NCI-H82 treated with DMSO at 0.1 percent for 48 hours (cell line): Measurements from ENCODE around the gene USP21.

Source experiments
- DNase-seq: peaks from one replicate; lab custom pipeline; 2025; ENCODE audit not compliant: unreplicated experiment; lab: John Stamatoyannopoulos, UW

Gene USP21

DNA sequence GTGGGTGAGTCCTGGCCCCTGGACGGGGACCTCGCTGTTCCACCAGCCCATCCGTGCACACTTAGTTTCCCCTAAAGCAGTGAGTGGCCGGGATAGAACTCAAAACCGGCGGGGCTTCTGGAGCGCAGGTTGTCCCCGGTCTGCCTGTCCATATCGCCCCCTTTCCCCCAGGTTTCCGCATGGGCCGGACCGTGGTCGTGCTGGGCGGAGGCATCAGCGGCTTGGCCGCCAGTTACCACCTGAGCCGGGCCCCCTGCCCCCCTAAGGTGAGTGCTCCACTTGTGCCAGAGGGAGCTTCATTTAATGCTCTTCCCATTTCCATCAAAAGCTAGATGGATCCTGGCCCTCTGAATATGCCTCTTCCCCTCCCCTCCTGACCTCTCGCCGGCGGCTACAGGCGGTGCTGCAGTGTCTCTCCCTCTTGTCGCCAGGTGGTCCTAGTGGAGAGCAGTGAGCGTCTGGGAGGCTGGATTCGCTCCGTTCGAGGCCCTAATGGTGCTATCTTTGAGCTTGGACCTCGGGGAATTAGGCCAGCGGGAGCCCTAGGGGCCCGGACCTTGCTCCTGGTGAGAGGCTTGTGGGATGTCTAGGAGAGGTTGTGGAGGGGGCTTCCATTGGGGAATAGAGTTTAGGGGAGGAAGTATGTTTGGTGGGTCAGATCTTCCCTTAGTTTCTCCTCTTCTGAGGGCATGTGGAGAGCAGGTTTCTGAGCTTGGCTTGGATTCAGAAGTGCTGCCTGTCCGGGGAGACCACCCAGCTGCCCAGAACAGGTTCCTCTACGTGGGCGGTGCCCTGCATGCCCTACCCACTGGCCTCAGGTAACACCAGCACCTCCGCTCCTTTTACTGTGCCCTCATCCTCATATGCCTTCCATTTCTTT lies 7.6 kb downstream of the USP21 start:
- no peak for DNase-seq

DNA sequence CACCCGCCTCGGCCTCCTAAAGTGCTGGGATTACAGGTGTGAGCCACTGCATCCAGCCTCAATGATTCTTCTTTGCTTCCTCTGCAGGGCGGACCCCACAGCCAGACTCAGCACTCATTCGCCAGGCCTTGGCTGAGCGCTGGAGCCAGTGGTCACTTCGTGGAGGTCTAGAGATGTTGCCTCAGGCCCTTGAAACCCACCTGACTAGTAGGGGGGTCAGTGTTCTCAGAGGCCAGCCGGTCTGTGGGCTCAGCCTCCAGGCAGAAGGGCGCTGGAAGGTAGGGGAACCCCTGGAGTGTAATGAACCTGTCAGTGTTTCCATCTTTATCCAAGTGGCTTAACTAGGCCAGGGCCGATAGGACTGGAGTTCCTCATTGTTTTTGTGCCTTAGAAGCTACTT lies 9.6 kb downstream of the USP21 start:
- DNase-seq, result no peak

DNA sequence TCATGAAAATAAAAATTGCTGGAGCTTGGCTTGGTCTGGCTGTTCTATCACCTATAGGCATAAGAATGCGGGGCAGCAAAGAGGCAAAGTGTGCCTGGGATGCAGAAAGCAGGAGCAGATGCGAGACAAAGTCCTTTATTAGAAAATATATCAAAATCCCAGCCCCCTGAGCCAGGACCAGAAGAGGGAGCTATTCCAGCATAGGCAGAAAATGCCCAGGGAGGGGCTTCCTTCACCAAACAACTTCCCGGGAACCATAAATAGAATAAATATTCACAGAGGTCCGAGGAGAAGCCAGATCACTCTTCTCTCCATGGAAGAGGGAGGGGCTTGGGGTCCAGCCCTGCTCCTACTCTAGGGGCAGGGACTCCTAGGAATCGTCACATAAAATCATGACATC lies 11.9 kb downstream of the USP21 start:
- DNase-seq, result no peak

DNA sequence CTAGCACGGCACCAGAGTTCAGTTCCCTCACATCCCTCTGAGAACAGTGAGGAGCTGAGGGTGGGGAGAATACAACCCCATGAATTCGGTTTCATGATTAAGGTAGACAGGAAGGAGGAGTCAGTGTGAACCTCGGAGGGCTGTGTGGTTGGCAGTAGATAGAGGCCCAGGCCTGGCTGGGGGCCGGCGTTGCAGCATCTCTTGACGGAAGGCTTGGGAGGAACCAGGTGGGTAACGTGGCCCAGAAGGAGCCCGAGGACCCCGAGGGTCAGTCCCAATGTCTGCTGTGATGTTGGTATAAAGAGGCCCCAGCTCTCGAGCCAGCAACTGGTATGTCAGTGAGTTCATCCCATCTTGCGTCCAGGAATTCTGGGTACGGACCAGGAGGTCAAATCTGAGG lies 12.4 kb downstream of the USP21 start:
- DNase-seq, result no peak

DNA sequence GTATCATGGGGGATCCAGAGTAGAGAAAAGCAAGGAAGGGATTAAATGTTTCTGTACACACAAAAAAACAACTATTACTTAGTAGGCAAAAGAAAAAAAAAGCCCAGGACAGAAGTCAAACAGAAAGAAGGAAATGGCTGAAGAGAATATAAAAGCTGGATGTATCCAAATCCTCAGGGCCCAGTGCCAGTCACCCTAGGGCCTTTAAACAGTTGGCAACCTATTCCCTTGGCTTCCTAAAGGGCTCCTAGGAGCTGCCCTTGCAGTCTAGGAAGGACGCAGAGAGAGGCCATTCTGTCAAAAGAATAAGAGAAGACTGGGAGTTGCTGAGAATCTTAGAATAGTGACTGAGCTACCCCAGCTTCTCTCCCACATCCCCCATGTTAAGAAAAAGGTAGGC lies 13.0 kb downstream of the USP21 start:
- DNase-seq, result no peak

DNA sequence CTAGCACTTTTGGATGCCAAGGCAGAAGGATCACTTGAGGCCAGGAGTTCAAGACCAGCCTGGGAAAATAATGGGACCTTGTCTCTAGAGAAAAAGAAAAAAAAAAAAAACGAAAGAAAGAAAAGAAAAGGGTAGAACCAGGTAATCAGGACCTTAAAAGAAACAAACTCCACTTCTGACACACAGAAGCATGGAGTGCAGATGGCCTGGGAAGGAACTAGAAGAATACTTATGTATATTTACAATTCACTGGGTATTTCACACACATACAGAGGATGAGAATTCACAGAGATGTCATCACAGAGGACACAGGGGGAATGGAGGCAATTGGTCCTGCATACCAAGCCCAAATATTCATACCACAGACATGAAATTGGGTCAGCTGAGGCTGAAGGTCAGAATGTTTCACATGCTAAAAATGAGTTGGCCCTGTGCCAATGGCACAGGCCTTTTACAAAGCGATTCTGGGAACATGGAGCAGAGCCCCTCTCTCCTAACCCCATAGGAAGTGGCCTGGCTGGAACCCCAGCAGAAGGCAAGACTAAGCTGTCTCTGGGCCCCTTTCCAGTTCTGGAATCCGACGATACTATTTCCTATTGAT lies 13.6 kb downstream of the USP21 start:
- no peak for DNase-seq

DNA sequence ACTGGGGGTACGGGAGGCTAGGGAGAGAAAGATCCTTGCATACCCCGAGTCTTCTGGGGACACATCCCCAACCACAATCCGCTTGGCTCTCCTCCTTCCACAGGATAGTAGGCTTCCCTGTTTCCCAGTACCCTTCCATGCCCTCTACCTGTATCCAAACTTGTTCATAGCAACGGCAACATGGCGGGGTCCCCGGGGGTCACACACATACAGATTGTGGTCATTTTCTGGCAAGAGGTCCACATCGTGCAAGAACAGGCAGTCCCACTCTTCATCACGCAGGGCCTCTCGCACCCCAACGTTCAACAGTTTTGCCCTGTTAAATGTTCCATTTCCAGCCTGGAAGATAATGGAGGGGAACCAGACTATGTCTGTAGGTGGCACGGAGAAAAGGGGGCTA lies 14.4 kb downstream of the USP21 start:
- no peak for DNase-seq

DNA sequence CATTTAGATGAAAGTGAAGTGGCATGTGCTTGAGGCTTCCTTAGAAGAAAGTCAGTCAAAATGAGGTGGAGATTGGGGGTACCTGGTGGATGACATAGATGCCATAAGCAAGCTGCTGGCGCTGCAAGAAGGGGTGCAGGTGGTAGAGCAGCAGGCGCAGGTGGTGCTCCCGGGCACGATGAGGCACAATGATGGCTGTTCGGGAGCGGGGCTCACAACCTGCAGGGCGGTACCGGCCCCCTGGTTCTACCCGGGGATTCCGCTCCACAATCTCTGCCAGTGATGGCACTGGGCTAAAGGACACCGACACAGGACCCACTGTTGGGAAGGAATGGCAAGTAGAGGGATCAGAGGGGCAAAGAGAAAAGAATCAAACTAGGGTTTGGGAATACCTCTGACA lies 15.6 kb downstream of the USP21 start:
- DNase-seq, result no peak

DNA sequence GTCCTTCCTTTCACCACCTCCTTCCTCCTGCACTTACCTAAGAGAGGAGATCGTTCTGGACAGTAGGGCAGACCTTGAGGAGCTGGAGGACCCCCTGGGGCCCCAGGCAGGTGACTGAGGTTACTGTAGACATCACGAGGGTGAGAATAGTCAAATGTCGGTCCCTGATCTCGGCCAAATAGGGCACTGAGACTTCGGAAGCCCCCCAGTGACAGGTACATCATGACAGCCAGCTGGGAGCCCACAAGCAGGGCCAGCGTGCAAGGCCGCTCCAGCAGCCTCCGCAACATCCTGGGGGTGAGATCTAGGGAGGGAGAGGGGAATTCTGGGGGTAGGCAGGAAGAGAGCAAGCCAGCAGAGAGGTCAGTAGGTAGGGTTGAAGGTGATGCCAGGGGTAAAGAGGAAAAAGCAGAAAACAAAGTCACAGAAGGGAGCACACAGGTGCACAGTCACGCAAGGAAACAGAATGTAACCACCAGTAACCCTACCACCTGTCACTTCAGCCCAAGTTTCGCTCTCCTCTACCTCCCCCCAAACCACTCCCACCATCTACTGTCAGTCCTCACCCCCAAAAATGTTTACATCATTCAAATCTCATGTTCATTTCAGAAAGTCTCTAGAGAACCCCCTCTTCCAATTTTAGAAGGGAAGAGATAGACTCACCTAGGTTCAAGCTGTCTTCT lies 16.6 kb downstream of the USP21 start:
- no peak for DNase-seq

DNA sequence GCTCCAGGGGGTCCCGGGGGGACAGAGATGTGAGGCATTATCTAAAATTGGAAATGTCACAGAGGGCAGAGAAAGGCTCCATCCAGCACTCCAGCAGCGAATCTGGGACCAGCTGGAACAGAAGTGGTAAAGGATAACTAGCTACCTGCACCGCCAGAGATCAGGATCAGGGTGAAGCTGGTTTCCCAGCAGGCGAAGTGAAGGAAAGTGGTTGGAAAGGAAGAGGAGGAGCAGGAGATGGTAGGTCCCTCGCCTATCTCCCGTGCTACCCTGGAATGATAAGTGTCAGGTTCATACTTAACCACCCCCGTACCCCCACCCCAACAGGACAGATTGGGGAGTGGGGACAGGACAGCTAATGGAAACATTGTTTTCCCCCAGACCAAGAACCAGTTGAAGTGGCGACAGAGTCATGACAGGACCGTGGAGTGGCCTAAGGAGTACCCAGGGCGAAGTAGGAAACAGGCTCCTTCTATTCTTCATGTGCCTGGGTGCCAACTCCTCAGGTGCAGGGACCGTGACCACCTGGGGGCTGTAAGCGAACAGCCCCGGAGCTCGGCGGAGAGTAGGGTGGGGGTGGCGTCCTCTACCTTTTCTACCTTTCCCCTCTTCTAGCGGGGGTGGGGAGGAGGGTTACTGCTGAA lies 17.3 kb downstream of the USP21 start:
- no peak for DNase-seq

DNA sequence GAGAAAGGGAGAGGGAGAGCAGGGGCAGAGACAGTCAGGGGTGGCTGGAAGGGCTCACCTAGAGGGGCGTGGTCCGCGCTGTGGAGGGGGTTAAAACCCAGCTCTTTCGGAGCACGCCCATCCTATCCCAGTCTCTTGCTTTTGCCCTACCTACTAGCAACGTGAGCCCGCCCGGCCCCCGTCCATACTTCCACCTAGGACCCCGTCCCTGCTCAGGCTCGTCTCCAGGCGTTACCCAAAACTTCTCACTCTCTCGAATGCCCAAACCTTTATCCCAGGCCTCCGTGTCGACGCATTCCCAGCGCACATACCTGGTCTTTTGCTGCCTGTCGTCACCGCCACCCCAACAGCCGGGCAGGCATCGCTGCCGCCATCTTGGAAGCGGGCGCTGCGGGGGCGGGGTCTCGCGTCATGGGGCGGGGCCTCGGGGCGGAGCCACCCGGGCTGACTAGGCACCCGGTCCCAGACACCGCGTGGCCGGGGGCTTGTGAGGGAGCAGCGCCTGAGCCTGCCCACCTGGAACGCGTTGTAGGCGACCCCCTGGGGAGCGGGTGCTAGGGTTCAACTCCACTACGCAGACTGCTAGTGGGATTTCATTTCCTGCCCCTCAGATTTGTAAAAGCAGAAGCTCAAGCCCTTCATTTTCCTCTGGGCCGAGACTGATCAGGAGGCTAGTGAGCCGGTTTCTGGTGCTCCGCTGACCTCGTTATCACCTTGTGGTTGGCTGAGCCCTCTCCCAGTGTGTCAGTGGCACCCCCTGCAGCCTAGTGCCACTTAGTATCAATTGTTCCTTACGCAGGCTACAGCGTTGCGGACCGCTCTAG lies 18.0 kb downstream of the USP21 start, which contains the start of gene B4GALT3:
B4GALT3 (minus strand) TSS at position 396 of the 824 bp plus-strand sequence. CDS start 1,447 bp downstream, outside the sequence.
- DNase-seq, result peak; percentile 86

DNA sequence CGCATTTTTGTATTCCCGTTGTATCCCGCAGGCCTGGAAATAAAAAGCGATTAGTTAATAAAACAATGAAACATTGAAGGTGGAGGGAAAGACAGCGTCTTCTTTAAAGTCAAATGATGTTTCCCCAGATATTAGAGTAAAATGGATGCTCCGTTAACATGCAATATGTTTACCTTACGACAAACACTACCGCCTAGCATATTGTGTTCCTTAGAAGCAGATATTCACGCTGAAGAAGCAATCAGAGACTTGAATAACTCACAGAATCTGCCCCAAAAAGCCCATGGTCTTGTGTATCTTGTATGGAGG lies 18.6 kb downstream of the USP21 start:
- DNase-seq, result no peak

DNA sequence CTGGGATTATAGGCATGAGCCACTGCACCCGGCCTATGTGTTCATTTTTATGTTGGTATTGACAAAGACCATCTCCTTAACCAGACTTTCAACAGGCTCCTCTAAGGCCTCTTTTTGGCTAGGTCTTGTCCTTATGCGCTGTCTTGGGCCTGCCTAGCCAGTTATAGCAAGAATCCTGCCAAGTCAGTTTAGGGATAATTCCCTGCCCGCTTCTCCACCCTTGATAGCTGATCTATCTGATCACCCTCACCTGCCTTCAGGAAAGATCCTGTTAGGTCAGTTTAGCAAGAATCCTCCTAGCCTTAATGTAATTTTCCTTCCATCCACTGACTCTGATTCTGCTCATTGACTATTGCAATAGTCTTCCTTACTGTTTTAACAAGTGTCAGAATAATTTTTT lies 20.4 kb downstream of the USP21 start:
- no peak for DNase-seq

DNA sequence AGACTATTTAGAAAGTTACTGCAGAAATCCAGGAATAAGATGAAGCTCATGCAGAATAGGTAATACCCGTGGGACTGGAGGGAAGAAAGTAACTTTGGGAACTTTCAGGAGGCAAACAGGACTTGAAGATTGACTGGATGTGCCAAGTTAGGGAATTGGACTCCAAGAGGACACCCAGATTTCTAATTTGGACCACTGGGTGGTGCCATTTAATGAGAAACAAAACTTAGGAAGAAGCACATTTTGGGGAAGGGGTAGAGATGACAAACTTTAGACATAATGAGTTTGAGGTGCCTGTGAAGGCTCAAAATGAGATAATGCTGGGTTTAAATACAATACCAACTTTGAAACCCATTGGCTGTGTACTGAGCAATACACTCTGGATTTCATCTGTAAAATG lies 21.3 kb downstream of the USP21 start:
- no peak for DNase-seq

DNA sequence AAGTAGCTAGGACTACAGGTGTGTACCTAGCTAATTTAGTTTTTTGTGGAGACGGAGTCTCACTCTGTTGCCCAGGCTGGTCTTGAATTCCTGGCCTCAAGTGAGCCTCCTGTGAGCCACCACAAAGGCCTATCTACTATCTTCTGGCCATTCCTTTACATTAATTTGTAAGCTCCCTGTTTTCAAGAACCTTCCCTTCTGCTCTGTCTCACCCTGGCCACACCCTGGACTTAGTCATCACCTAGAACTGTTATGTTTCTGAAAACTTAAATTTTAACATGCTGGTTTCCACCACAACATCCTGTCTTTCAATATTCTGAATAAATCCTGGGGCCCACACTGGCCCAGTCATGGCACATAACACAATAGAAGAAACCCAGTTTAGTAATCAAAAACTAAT lies 22.9 kb downstream of the USP21 start:
- DNase-seq, result no peak

DNA sequence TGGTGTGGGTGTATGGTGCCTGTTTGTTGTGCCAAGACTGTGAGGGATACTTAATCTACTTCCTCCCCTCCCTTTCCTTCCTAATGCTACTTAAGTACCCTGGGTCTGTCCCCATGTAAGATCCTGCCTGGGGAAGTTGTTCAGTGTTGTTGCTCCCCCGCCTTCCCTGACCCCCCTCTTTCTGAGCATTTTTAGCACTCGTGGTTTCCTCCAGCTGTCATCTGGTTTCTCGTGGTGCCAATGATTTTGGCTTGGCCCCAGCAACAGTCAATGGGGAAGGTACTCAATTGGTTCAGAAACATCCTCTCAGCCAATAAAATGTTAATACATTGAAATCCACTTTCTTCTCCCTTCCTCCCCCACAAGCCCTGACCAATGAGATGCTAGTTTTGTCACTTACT lies 26.0 kb downstream of the USP21 start:
- peak; percentile 99 for DNase-seq

DNA sequence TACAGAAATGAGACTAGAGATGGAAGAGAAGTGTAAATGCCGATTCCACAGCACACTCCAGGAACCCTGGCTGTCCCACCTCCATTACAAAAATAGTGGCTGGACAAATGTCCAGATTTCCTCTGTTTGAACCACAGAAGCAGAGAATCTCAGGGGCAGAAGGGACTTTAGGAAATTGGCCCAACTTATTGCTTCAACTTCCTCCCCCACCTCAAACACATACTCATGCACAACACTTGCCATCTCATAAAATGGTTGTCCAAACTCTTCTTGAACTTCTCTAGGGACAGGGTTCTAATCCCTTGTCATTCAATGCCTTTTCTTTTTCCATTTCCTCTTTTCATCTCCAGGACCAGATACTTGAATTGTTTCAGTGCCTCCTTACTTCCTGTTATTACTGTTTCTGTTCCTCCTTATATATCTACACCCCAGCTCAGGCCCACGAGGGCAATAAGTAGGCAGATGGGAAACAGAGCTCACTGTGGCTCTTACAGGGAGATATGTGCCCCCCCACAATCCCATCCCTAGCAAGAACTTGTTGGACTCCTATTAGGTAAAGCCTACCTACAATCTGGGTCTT lies 26.5 kb downstream of the USP21 start:
- DNase-seq, result no peak

DNA sequence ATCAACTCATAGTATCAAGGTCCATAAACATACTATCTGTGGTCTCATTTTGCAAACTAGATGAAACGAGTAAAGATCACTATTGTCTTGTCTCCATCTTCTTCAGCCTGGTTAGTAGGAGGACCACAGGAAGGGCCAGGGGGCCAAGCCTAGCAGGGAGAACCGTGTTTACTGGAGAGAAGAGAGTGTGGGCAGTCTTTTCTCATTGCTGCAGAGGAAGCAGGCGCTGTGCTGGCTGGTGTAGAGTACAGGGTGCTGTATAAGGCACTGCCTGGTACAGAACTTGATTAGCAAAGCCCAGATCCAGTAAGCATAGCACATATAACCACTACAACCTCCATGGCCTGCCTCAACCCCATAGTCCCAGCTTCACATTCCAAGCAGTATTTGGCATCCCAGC lies 28.0 kb downstream of the USP21 start:
- no peak for DNase-seq

DNA sequence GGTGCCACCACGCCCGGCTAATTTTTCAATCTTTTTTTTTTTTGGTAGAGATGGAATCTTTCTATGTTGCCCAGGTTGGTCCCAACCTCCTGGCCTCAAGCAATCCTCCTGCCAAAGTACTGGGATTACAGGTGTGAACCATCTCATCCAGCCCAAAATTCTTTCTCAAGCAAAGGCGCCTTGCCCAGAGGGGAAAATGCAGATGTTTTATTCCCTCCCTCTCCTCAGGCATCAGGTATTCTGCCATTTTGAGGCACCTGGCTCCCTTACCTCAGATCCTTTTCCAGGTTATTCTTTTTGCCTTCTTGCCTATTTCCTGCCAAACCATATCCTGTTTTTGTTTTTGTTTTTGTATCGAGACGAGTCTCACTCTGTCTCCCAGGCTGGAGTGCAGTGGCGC lies 29.1 kb downstream of the USP21 start:
- DNase-seq, result no peak

DNA sequence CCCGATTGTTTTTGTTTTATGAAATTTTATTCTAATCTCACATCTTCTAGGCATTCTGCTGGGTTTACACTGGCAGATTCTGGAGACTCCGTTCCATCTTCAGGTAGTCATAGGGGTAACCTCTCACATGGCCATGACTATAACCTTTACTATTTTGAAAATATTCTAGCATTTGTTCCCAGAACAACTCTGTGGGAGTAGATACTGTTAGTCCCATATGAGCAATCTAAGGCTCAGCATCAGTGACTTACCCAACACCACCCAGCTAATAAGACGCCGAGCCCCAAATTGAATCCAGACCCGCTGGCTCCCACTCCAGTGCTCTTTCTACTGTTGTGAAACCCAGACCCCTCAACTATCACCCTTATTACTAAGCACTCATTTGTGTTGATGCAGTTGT lies 29.7 kb downstream of the USP21 start:
- DNase-seq, result no peak
